ENCODE measurements around the gene LEKR1. TPM values are rescaled to one million over a fixed set of nuclear protein-coding genes. Genes with fewer than 3 reads are reported as not detected.

The LEKR1 gene
- total RNA-seq, 1 donor from 2014 or later: not detected

DNA sequence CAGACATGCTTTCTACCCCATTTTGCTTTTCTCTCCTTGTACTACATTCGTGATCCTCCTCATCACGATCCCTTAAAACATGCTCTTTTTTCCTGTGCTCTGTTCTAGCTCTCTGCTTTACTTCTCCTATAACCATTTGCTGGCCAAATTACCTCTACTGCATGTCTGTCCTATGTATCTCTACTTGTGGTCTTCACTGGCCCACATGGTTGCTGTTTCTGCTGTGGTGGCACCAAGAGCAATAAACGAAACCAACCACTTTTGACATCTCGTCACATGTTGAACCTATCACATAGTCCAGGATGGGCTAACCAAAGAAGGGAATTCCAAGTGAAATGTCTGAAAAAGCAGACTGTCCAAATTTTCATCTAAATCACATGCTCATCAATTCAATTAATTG is 115.2 kb downstream of the LEKR1 start:
- TF ChIP-seq, protein P1, sequence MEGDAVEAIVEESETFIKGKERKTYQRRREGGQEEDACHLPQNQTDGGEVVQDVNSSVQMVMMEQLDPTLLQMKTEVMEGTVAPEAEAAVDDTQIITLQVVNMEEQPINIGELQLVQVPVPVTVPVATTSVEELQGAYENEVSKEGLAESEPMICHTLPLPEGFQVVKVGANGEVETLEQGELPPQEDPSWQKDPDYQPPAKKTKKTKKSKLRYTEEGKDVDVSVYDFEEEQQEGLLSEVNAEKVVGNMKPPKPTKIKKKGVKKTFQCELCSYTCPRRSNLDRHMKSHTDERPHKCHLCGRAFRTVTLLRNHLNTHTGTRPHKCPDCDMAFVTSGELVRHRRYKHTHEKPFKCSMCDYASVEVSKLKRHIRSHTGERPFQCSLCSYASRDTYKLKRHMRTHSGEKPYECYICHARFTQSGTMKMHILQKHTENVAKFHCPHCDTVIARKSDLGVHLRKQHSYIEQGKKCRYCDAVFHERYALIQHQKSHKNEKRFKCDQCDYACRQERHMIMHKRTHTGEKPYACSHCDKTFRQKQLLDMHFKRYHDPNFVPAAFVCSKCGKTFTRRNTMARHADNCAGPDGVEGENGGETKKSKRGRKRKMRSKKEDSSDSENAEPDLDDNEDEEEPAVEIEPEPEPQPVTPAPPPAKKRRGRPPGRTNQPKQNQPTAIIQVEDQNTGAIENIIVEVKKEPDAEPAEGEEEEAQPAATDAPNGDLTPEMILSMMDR (IDR thresholded peaks at IDR 0.05): no peak

DNA sequence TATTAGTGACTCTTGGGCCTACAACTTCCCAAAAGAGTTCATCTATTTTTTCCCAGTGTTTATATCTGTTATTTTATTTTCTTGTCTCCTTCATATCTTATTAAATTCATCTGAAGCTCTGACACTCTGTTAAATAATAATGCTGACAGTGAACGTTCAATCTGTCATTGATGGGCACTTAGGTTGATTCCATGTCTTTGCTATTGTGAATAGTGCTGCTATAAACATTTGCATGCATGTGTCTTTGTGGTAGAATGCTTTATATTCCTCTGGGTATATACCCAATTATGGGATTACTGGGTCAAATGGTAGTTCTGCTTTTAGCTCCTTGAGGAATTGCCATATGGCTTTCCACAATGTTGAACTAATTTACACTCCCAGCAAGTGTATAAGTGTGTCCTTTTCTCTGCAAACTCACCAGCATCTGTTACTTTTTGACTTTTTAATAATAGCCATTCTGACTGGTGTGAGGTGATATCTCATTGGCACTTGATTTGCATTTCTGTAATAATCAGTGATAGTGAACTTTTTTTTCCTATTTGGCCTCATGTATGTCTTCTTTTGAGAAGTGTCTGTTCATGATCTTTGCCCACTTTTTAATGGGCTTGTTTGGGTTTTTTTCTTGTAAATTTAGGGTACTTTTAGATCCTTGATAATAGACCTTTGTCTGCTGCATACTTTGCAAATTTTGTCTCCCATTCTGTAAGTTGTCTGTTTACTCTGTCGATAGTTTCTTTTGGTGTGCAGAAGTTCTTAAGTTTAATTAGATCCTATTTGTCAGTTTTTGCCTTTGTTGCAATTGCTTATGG is 122.5 kb downstream of the LEKR1 start:
- no peak for DNase-seq (ENCODE audit: low spot score in 2 of 2)
- Histone ChIP-seq H3K27me3 (no peaks in the 10 kb centered on the region), H3K27ac (no peak overlapping the region), H3K36me3 (no peaks in the 10 kb centered on the region), H3K9me3 (no peaks in the 10 kb centered on the region), H3K4me3 (no peak overlapping the region), H3K4me1 (no peaks in the 10 kb centered on the region)
- TF ChIP-seq, protein P1 (IDR thresholded peaks at IDR 0.05): no peak
- intact Hi-C loops (cut with DNase I): no loop called here

More for the DNA sequence above, 115.2 kb downstream of the LEKR1 start:
- H3K9me3 ChIP-seq: no peaks in the 10 kb centered on the region
- intact Hi-C loops (cut with DNase I): no loop called here
- no peak overlapping the region for H3K27ac ChIP-seq
- no peak overlapping the region for H3K4me3 ChIP-seq
- H3K27me3 ChIP-seq: no peaks in the 10 kb centered on the region
- H3K36me3 ChIP-seq: no peaks in the 10 kb centered on the region
- no peak for DNase-seq (ENCODE audit: low spot score in 2 of 2)
- no peaks in the 10 kb centered on the region for H3K4me1 ChIP-seq

GRCh38 chr3:156952011-156952410 is 125.9 kb downstream of the LEKR1 start:
- no peak for DNase-seq (ENCODE audit: low spot score in 2 of 2)
- intact Hi-C loops (cut with DNase I): no loop called here
- no peak overlapping the region for H3K4me3 ChIP-seq
- no peaks in the 10 kb centered on the region for H3K36me3 ChIP-seq
- no peaks in the 10 kb centered on the region for H3K9me3 ChIP-seq
- no peak overlapping the region for H3K27ac ChIP-seq
- no peaks in the 10 kb centered on the region for H3K27me3 ChIP-seq
- no peaks in the 10 kb centered on the region for H3K4me1 ChIP-seq
- TF ChIP-seq, protein P1 (IDR thresholded peaks at IDR 0.05): no peak

DNA sequence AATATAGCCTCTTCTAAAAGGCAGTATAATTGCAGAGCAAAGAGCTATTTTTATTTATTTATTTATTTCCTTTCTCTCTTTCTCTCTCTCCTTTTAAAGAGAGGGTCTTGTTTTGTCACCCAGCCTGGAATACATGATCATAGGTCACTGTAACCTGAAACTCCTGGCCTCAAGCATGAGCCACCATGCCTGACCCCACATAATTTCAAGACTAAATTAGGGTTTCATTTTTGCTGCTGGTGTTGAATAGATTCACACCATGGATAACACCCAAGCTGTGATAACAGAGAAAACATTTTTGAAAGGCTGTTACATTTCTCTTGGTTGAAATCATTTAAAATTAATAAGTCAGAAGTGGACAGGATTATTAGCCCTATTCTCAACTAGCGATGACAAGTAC is 131.6 kb downstream of the LEKR1 start:
- H3K9me3 ChIP-seq: no peaks in the 10 kb centered on the region
- intact Hi-C loops (cut with DNase I): no loop called here
- H3K36me3 ChIP-seq: no peaks in the 10 kb centered on the region
- TF ChIP-seq, protein P1 (IDR thresholded peaks at IDR 0.05): no peak
- DNase-seq (ENCODE audit: low spot score in 2 of 2): no peak
- H3K27ac ChIP-seq: no peak overlapping the region
- no peaks in the 10 kb centered on the region for H3K27me3 ChIP-seq
- H3K4me1 ChIP-seq: no peaks in the 10 kb centered on the region
- H3K4me3 ChIP-seq: no peak overlapping the region

GRCh38 chr3:156963096-156963495 is 136.9 kb downstream of the LEKR1 start:
- TF ChIP-seq, protein P1 (IDR thresholded peaks at IDR 0.05): no peak
- no peak for DNase-seq (ENCODE audit: low spot score in 2 of 2)
- no peaks in the 10 kb centered on the region for H3K36me3 ChIP-seq
- intact Hi-C loops (cut with DNase I): no loop called here
- H3K4me3 ChIP-seq: no peak overlapping the region
- no peak overlapping the region for H3K27ac ChIP-seq
- no peaks in the 10 kb centered on the region for H3K4me1 ChIP-seq
- H3K9me3 ChIP-seq: no peaks in the 10 kb centered on the region
- H3K27me3 ChIP-seq: no peaks in the 10 kb centered on the region
